K562 (cell line): ENCODE results near the gene LSS. TPM values are rescaled to one million over a fixed set of nuclear protein-coding genes. Genes with fewer than 3 reads are reported as not detected.

Experiments used
- ARID1B ChIP-seq: fragments of 450-650 bp; IDR thresholded peaks from 2 replicates; pipeline ENCODE4 v1.6.1; 2016; ENCODE audit warnings: antibody characterized with exemption, mild to moderate bottlenecking, inconsistent platforms
- ATF2 ChIP-seq: sonication (generic); formaldehyde crosslinking; IDR thresholded peaks from 2 replicates; pipeline ENCODE4 v1.8.1; 2022; ENCODE audit warnings: missing genetic modification reagents
- E2F5 ChIP-seq: sonication (generic); formaldehyde crosslinking; IDR thresholded peaks from 2 replicates; pipeline ENCODE4 v1.8.0; 2022; ENCODE audit warnings: mild to moderate bottlenecking, missing genetic modification reagents
- ETS1 ChIP-seq: conservative IDR thresholded peaks from 2 replicates; pipeline ENCODE4 v1.6.1; 2011; ENCODE audit warnings: low read depth, mild to moderate bottlenecking, low read length; ENCODE audit not compliant: control insufficient read depth
- IRF1 ChIP-seq: sonication (generic); formaldehyde crosslinking; IDR thresholded peaks from 2 replicates; pipeline ENCODE4 v1.8.0; 2022; ENCODE audit warnings: missing genetic modification reagents, mild to moderate bottlenecking, borderline replicate concordance
- MCM5 ChIP-seq: fragments of 450-650 bp; IDR thresholded peaks from 2 replicates; pipeline ENCODE4 v1.6.1; 2016; ENCODE audit warnings: low read depth
- NCOA2 ChIP-seq, 2 experiments: fragments of 450-650 bp; IDR thresholded peaks; 2 replicates each; pipeline ENCODE4 v1.6.1; 2018; ENCODE audit warnings: mild to moderate bottlenecking in 2 of 2, moderate library complexity in 1 of 2; ENCODE audit not compliant: partially characterized antibody in 2 of 2
- NFIC ChIP-seq: fragments of 450-650 bp; IDR thresholded peaks from 2 replicates; pipeline ENCODE4 v1.6.1; 2017; ENCODE audit warnings: mild to moderate bottlenecking, inconsistent platforms
- OTX1 ChIP-seq: fragments of 450-650 bp; formaldehyde crosslinking; IDR thresholded peaks from 2 replicates; pipeline ENCODE4 v1.4.0; 2022; ENCODE audit warnings: mild to moderate bottlenecking
- SMARCE1 ChIP-seq: fragments of 450-650 bp; IDR thresholded peaks from 2 replicates; pipeline ENCODE4 v1.7.1; 2016; ENCODE audit warnings: mild to moderate bottlenecking
- TAF15 ChIP-seq: fragments of 200-400 bp; formaldehyde crosslinking; IDR thresholded peaks from 2 replicates; pipeline ENCODE4 v1.6.1; 2017; ENCODE audit warnings: mild to moderate bottlenecking, low read depth, low read length, moderate library complexity
- TFAM ChIP-seq: fragments of 250-450 bp; sonication (Bioruptor Pico); conservative IDR thresholded peaks from 2 replicates; pipeline ENCODE4 v1.5.0; 2021; ENCODE audit warnings: mild to moderate bottlenecking, moderate library complexity
- TSHZ1 ChIP-seq: fragments of 250-450 bp; sonication (Bioruptor Pico); IDR thresholded peaks from 2 replicates; pipeline ENCODE4 v1.4.0; 2020; ENCODE audit warnings: mild to moderate bottlenecking, moderate library complexity
- ZBED1 ChIP-seq: IDR thresholded peaks from 2 replicates; pipeline ENCODE4 v1.6.1; 2014
- ZBTB49 ChIP-seq: sonication (generic); formaldehyde crosslinking; IDR thresholded peaks from 2 replicates; pipeline ENCODE4 v1.8.0; 2022; ENCODE audit warnings: missing genetic modification reagents, mild to moderate bottlenecking, borderline replicate concordance
- ZC3H11A ChIP-seq: IDR thresholded peaks from 2 replicates; pipeline ENCODE4 v1.6.1; 2012; ENCODE audit warnings: low read depth, low read length, improper control_type of control experiment
- ZNF384 ChIP-seq: IDR thresholded peaks from 2 replicates; pipeline ENCODE4 v1.6.1; 2012; ENCODE audit warnings: low read depth, low read length, improper control_type of control experiment
- polyA plus RNA-seq, 8 experiments: library from polyadenylated mRNA; depleted of rRNA in 4 of 8; stranded (reverse) in 5 of 8; unstranded in 3 of 8; fragments of >200 nt; fragmentation: Nextera tagmentation in 2 of 8; fragmentation: Illumina TruSeq in 1 of 8; extraction: Ambion mirVana in 2 of 8; extraction: Trizol in 1 of 8; gene quantifications; 2 replicates each; pipeline versions ENCODE4 v1.2.1 to v1.2.3, GENCODE V29; 2011 to 2014; ENCODE audit warnings: inconsistent platforms in 1 of 8, missing spikeins in 1 of 8
- total RNA-seq, 7 experiments: library from RNA; depleted of rRNA in 6 of 7; stranded (reverse); fragments of >200 nt in 6 of 7; fragmentation: Illumina TruSeq in 2 of 7; extraction: Trizol in 2 of 7; gene quantifications; 2 replicates each; pipeline versions ENCODE4 v1.2.1 to v1.2.3, GENCODE V29; 2011 to 2021; ENCODE audit warnings: low replicate concordance in 1 of 7

Gene LSS
- total and polyA plus RNA-seq, 9 of the 15 experiments (the other 6 are each of a cell fraction or from before 2014, with no cell fraction given) = 2.2 to 89.5 (median 37.4) TPM

- TF ChIP-seq ZNF384 = no peak
- TF ChIP-seq NCOA2 (IDR thresholded peaks at IDR 0.05; ENCODE audit: partially characterized antibody in 2 of 2) = no peak
- TF ChIP-seq ZBTB49 (CRISPR knock-in tag) = no peak
- no peak for TF ChIP-seq ZC3H11A
- TF ChIP-seq ZBED1 = no peak
- no peak for TF ChIP-seq IRF1 (CRISPR knock-in tag)
- no peak for TF ChIP-seq ATF2 (CRISPR knock-in tag)
- no peak; the same call in 1 of the 2 replicates for TF ChIP-seq NFIC
- peak; percentile 89 for TF ChIP-seq ARID1B
- peak; percentile 73; the same call in 1 of the 2 replicates for TF ChIP-seq SMARCE1
- TF ChIP-seq TAF15 = no peak
- no peak for TF ChIP-seq E2F5 (CRISPR knock-in tag)
- TF ChIP-seq TSHZ1 = no peak
- TF ChIP-seq TFAM (CRISPR knock-in tag) = no peak
- peak; percentile 61; the same call in 1 of the 2 replicates for TF ChIP-seq ETS1
- TF ChIP-seq MCM5 = no peak
- no peak for TF ChIP-seq OTX1
Measured at GRCh38 chr21:46153247-46154154, 75.1 kb downstream of the LSS start (continued).
